ENCODE results near the gene MFSD11. TPM values are rescaled to one million over a fixed set of nuclear protein-coding genes. Genes with fewer than 3 reads are reported as not detected.
A peak's percentile ranks its signal among the peaks of the same experiment; 100 is the strongest.

The MFSD11 gene
- total RNA-seq, 1 experiment from 2014 or later = 23.9 TPM

DNA sequence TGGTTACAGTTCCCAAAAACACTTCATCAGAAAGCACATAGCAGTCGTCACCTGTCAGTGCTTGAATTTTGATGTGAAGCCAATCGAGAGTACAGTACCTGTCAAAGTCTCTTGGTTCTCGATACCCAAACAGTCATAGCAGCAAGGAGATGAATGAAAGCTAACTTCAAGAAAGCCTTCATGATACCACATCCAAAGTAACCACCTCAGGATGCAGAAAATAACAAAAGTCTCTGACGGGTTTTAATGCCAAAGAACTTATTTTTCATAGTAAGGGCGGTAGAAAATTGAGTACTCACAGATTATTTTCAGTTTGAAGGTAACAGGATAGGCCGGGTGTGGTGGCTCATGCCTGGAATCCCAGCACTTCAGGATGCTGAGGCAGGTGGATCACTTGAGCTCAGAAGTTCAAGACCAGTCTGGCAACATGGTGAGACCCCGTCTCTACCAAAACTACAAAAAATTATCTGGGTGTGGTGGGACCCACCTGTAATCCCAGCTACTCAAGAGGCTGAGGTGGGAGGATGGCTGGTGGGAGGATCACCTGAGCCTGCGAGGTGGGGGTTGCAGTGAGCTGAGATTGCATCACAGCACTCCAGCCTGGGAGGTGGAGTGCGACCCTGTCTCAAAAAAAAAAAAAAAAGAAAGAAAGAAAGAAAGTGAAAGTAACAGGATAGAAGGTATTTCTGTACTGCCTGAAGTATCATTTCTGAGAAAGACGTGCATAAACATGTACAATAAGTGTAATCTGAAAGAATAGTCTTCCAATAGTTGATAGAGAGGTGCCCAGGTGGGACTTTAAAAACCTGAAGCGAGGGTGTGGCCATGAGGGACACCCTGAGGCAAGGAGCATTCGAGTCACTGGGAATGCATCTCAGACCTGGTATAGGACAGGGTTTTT is 15.4 kb downstream of the MFSD11 start:
- no peaks in the 10 kb centered on the region for H3K27me3 Mint-ChIP-seq (ENCODE audit: unreplicated experiment)
- peaks cover 9% of the 10 kb centered on the region for H3K4me1 Mint-ChIP-seq (ENCODE audit: low read depth, unreplicated experiment)
- intact Hi-C loops (cut with micrococcal nuclease; ENCODE audit: unreplicated experiment) = no loop called here
- H3K27ac Mint-ChIP-seq (ENCODE audit: unreplicated experiment) = no peak overlapping the region
- TF ChIP-seq CTCF (IDR thresholded peaks at IDR 0.05; ENCODE audit: unreplicated experiment) = no peak
- H3K4me3 Mint-ChIP-seq (ENCODE audit: low read depth, unreplicated experiment) = no peak overlapping the region
- H3K36me3 Mint-ChIP-seq (ENCODE audit: insufficient read depth, unreplicated experiment) = no peaks in the 10 kb centered on the region
- DNase-seq = no peak
- BruUV-seq (replicated peaks) = no TSS peak
- CTCF ChIA-PET = interaction anchor here (0.7 kb wide), 1 partner anchor 1434 kb away, joined by 3 read pairs; no protein-coding TSS in a partner anchor
- H3K9me3 Mint-ChIP-seq (ENCODE audit: low read depth, unreplicated experiment) = no peaks in the 10 kb centered on the region

DNA sequence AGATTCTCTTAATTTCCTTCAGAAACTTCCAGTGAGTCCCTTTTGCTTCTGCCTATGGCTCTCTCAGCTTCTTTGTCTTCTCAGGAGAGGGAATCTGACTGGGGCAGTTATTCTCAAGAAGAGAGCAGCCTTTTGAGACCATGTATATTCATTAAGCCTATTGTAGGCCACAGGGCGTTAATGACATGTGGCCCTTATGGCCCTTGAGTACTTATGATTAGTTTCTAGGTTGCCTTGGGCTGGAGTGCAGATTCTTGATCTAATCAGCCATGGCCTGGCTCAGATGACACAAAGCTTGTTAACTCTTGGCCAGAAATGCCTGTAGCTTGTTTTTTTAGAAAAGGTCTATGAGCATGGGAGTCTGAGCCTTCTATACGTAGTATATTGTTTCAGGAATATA is 17.4 kb downstream of the MFSD11 start:
- CTCF ChIA-PET = no interaction called here
- no peak for DNase-seq
- BruUV-seq (replicated peaks) = no TSS peak

DNA sequence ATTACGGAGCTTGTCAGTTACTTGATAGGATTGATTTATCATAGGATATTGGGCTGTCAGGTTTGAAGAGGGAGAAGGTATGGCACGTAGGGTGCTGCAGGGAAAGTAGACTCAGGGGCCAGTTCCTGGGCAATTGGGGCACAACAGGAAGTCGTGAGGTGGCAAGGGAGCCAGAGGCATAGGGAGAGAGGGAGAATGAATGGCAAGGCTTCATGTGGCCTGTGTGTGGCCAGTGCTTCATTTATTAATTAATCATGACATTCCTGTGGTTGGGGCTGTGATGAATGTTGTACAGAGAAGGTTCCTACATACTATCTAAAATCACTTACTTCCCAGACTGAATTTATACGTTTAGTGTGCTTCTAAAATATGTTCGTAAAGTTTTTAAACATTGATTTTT is 19.3 kb downstream of the MFSD11 start:
- H3K9me3 Mint-ChIP-seq (ENCODE audit: low read depth, unreplicated experiment) = no peaks in the 10 kb centered on the region
- H3K27me3 Mint-ChIP-seq (ENCODE audit: unreplicated experiment) = no peaks in the 10 kb centered on the region
- CTCF ChIA-PET = no interaction called here
- peak; percentile 18 for DNase-seq
- no peak overlapping the region for H3K4me3 Mint-ChIP-seq (ENCODE audit: low read depth, unreplicated experiment)
- BruUV-seq (replicated peaks) = no TSS peak
- H3K27ac Mint-ChIP-seq (ENCODE audit: unreplicated experiment) = peak overlapping the region; percentile 18
- H3K4me1 Mint-ChIP-seq (ENCODE audit: low read depth, unreplicated experiment) = peaks cover 9% of the 10 kb centered on the region
- intact Hi-C loops (cut with micrococcal nuclease; ENCODE audit: unreplicated experiment) = no loop called here
- H3K36me3 Mint-ChIP-seq (ENCODE audit: insufficient read depth, unreplicated experiment) = no peaks in the 10 kb centered on the region
- TF ChIP-seq CTCF (IDR thresholded peaks at IDR 0.05; ENCODE audit: unreplicated experiment) = no peak

More for the DNA sequence above, 17.4 kb downstream of the MFSD11 start:
- Mint-ChIP-seq H3K36me3 (ENCODE audit: insufficient read depth, unreplicated experiment) (no peaks in the 10 kb centered on the region), H3K4me1 (ENCODE audit: low read depth, unreplicated experiment) (peaks cover 9% of the 10 kb centered on the region), H3K27me3 (ENCODE audit: unreplicated experiment) (no peaks in the 10 kb centered on the region), H3K27ac (ENCODE audit: unreplicated experiment) (no peak overlapping the region), H3K9me3 (ENCODE audit: low read depth, unreplicated experiment) (no peaks in the 10 kb centered on the region), H3K4me3 (ENCODE audit: low read depth, unreplicated experiment) (no peak overlapping the region)
- no peak for TF ChIP-seq CTCF (IDR thresholded peaks at IDR 0.05; ENCODE audit: unreplicated experiment)
- intact Hi-C loops (cut with micrococcal nuclease; ENCODE audit: unreplicated experiment) = no loop called here

- Mint-ChIP-seq H3K36me3 (ENCODE audit: insufficient read depth, unreplicated experiment) (no peaks in the 10 kb centered on the region), H3K4me3 (ENCODE audit: low read depth, unreplicated experiment) (no peak overlapping the region), H3K9me3 (ENCODE audit: low read depth, unreplicated experiment) (no peaks in the 10 kb centered on the region), H3K27ac (ENCODE audit: unreplicated experiment) (no peak overlapping the region), H3K27me3 (ENCODE audit: unreplicated experiment) (no peaks in the 10 kb centered on the region), H3K4me1 (ENCODE audit: low read depth, unreplicated experiment) (peaks cover 9% of the 10 kb centered on the region)
- intact Hi-C loops (cut with micrococcal nuclease; ENCODE audit: unreplicated experiment) = no loop called here
- TF ChIP-seq CTCF (IDR thresholded peaks at IDR 0.05; ENCODE audit: unreplicated experiment) = no peak
- no TSS peak for BruUV-seq (replicated peaks)
- DNase-seq = no peak
- CTCF ChIA-PET = no interaction called here
Measured at GRCh38 chr17:76758570-76758969, 20.7 kb downstream of the MFSD11 start.

Measured in Calu3 (cell line).